22Rv1 (cell line): ENCODE measurements around the gene NCK2.

Experiments used
- ZFX ChIP-seq: fragments of 450-650 bp; IDR thresholded peaks from 2 replicates; pipeline ENCODE4 v1.6.1; 2017; ENCODE audit warnings: antibody characterized with exemption, borderline replicate concordance
- TF ChIP-seq, protein P1 (sequence below): fragments of 450-650 bp; IDR thresholded peaks from 2 replicates; pipeline ENCODE4 v1.5.1; 2017; ENCODE audit warnings: mild to moderate bottlenecking

DNA sequence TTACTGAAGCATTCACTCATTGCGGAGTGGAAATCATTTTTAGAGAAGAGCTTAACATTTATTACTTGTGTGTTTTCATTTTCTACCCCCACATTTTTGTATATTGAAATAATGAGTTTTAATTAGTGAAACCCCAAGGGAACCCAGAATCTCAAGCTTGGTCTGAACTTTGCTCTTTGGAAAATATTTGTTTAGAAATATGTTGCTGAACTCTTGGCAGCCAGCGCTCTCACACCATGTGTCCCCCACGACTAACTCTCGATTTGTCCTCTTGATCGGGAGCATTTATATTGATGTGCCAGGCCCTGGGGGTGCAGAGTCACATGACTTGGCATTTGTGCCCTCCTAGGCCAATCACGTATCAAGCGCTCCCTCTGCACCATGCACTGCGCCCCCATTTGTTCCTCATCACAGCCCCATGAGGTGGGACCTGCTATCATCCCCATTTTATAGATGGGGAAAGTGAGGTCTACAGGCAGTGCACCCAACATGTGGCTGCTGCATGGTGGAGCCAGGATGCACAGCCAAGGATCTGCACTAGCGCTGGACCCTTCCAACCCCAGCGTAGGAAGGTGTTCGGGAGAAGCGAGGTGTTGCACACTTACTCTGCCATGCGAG, 149.7 kb downstream of the NCK2 start:
- TF ChIP-seq, protein P1, sequence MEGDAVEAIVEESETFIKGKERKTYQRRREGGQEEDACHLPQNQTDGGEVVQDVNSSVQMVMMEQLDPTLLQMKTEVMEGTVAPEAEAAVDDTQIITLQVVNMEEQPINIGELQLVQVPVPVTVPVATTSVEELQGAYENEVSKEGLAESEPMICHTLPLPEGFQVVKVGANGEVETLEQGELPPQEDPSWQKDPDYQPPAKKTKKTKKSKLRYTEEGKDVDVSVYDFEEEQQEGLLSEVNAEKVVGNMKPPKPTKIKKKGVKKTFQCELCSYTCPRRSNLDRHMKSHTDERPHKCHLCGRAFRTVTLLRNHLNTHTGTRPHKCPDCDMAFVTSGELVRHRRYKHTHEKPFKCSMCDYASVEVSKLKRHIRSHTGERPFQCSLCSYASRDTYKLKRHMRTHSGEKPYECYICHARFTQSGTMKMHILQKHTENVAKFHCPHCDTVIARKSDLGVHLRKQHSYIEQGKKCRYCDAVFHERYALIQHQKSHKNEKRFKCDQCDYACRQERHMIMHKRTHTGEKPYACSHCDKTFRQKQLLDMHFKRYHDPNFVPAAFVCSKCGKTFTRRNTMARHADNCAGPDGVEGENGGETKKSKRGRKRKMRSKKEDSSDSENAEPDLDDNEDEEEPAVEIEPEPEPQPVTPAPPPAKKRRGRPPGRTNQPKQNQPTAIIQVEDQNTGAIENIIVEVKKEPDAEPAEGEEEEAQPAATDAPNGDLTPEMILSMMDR = no peak
- no peak for TF ChIP-seq ZFX
